ENCODE measurements around the gene SH3BP2. TPM values are rescaled to one million over a fixed set of nuclear protein-coding genes. Genes with fewer than 3 reads are reported as not detected.

Gene SH3BP2
- total and polyA plus RNA-seq, 10 donors: 42.0 to 295 (median 237) TPM

DNA sequence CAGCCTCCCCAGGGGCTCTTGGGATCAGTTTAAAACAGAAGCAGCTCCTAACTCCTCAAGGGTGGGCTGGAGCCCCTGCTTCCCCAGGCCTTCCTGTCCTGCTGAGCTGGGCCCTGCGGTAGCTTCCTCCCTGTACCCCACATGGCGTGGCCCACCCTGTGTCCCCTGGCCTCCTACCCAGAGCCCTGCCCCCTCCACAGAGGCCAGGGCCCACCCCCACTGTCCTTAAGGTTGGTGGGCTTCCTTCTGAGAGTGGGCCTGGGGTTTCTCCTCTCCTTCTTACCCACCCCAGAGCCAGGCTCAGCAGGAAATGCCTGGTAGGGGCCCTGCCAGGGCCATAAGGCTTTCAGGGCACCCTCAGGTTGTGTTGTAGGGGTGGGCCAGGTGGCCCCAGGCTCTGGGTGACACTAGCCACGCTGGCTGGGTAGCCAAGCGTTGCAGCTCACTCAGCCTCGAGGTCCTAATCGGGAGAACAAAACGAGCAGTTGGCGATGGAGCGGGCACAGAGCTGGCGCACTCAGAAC, 11.6 kb downstream of the SH3BP2 start:
- peak overlapping the region in 1 of 8 donors; percentile 46 for H3K4me3 ChIP-seq
- WGBS, 5 donors: 53 to 75% (median 69%) methylated on average over 8 to 10 of the region's 10 CpGs
- H3K9me3 ChIP-seq: no peaks in the 10 kb centered on the region
- peak overlapping the region in 6 of 8 donors; percentile 70 to 98 (median 88) for H3K27ac ChIP-seq
- intact Hi-C loops (cut with DNase I; ENCODE audit: low total_unique reads): no loop called here
- H3K27me3 ChIP-seq (replicated peaks in 1 of 7): no peaks in the 10 kb centered on the region
- H3K4me1 ChIP-seq: peaks cover 73 to 97% (median 92%) of the 10 kb centered on the region in 6 donors
- TF ChIP-seq POLR2AphosphoS5 (IDR thresholded peaks at IDR 0.05): peak in 1 of 3 donors; percentile 31
- TF ChIP-seq, protein P1, sequence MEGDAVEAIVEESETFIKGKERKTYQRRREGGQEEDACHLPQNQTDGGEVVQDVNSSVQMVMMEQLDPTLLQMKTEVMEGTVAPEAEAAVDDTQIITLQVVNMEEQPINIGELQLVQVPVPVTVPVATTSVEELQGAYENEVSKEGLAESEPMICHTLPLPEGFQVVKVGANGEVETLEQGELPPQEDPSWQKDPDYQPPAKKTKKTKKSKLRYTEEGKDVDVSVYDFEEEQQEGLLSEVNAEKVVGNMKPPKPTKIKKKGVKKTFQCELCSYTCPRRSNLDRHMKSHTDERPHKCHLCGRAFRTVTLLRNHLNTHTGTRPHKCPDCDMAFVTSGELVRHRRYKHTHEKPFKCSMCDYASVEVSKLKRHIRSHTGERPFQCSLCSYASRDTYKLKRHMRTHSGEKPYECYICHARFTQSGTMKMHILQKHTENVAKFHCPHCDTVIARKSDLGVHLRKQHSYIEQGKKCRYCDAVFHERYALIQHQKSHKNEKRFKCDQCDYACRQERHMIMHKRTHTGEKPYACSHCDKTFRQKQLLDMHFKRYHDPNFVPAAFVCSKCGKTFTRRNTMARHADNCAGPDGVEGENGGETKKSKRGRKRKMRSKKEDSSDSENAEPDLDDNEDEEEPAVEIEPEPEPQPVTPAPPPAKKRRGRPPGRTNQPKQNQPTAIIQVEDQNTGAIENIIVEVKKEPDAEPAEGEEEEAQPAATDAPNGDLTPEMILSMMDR (IDR thresholded peaks at IDR 0.05 in 8 of 11, conservative IDR thresholded peaks at IDR 0.05 in 3 of 11): no peak
- peaks cover 0 to 50% (median 0%) of the 10 kb centered on the region in 6 donors for H3K36me3 ChIP-seq
- peak; percentile 75 for DNase-seq

DNA sequence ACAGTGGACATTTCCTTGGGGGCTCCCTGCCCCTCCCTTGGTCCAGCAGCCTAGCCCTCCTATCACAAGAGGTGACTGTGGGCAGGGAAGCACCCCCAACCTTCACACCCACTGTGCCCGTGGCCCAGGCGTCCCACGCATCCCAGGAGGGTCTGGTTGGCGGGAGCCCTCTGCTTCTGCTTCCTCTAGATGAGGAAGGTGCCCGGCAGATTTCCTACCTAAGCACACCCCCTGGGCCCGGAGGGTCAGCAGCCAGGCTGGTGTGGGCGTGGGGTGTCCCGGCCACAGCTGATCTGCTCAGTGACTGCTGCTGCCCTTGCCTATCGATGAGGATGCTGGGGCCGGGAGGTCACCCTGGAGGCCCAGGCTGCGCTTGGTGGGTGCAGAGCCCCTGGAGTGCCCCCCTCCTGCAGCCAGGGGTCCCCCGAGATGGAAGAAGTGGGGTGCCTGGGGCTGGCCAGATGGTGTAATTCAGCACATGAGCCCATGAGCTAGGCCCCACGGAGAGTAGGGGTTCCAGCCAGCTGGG, 12.2 kb downstream of the SH3BP2 start:
- H3K9me3 ChIP-seq: no peaks in the 10 kb centered on the region
- no peaks in the 10 kb centered on the region for H3K27me3 ChIP-seq (replicated peaks in 1 of 7)
- intact Hi-C loops (cut with DNase I; ENCODE audit: low total_unique reads): no loop called here
- H3K36me3 ChIP-seq: peaks cover 0 to 55% (median 0%) of the 10 kb centered on the region in 6 donors
- peaks cover 73 to 97% (median 92%) of the 10 kb centered on the region in 6 donors for H3K4me1 ChIP-seq
- peak; percentile 81 for DNase-seq
- 43 to 62% (median 51%) methylated on average over 6 to 13 of the region's 13 CpGs for WGBS, 5 donors
- peak overlapping the region in 7 of 8 donors; percentile 22 to 98 (median 87) for H3K27ac ChIP-seq
- peak overlapping the region in 1 of 8 donors; percentile 46 for H3K4me3 ChIP-seq
- TF ChIP-seq POLR2A (IDR thresholded peaks at IDR 0.05) (no peak), POLR2AphosphoS5 (IDR thresholded peaks at IDR 0.05) (peak in 1 of 3 donors; percentile 50)
- TF ChIP-seq, protein P1 (IDR thresholded peaks at IDR 0.05 in 8 of 11, conservative IDR thresholded peaks at IDR 0.05 in 3 of 11): peak in 1 of 11 experiments; percentile 11

DNA sequence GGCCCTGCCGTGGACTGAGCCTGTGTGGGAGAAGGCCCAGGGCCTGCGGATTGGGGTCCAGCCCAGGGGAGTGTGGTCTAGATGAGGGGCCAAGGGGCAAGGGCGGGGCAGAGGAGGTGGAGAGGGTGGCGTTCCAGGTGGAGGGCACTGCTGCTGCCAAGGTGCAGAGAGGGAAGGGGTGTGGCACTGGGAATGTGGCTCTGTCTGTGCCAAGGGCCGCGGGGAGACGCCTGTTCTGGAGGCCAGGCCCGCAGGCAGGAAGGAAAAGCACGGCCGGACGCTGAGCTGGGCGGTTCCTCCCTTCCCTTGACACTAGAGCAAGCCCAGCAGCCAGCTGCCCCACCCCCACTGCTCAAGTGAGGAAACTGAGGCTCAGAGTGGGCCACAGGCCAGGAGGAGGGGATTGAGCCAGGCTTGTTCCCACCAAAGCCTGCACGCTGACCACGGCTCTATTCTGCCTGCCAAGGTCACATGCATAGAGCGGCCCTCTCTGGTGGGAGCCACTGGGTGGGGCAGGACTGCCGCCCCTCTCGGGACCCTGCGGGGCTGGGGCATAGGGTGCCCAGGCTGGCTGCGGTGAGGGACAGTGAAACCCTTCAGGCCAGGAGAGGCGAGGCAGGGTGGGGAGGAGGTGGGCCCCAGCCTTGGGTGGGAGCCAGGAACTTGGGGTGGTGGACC, 13.0 kb downstream of the SH3BP2 start:
- Histone ChIP-seq H3K27ac (peak overlapping the region; percentile 70 to 98 (median 86)), H3K4me3 (peak overlapping the region in 1 of 8 donors; percentile 46)
- intact Hi-C loops (cut with DNase I; ENCODE audit: low total_unique reads): no loop called here

More for the DNA sequence above, 13.0 kb downstream of the SH3BP2 start:
- 29 to 53% (median 37%) methylated on average over 17 to 20 of the region's 20 CpGs for WGBS, 5 donors
- TF ChIP-seq POLR2AphosphoS5 (IDR thresholded peaks at IDR 0.05) (peak; percentile 68 to 87 (median 83)), POLR2A (IDR thresholded peaks at IDR 0.05) (no peak)
- TF ChIP-seq, protein P1 (IDR thresholded peaks at IDR 0.05 in 8 of 11, conservative IDR thresholded peaks at IDR 0.05 in 3 of 11): no peak
- H3K4me1 ChIP-seq: peaks cover 73 to 97% (median 92%) of the 10 kb centered on the region in 6 donors
- H3K36me3 ChIP-seq: peaks cover 0 to 56% (median 0%) of the 10 kb centered on the region in 6 donors
- peak; percentile 91 for DNase-seq
- no peaks in the 10 kb centered on the region for H3K27me3 ChIP-seq (replicated peaks in 1 of 7)
- no peaks in the 10 kb centered on the region for H3K9me3 ChIP-seq
